GM19193 (cell line): ENCODE measurements around the gene RPLP2.

Experiments
- POLR2A ChIP-seq: IDR thresholded peaks from 4 replicates; pipeline ENCODE4 v1.6.1; 2011; ENCODE audit not compliant: insufficient read depth, insufficient read length; ENCODE audit errors: extremely low read depth

The RPLP2 gene

DNA sequence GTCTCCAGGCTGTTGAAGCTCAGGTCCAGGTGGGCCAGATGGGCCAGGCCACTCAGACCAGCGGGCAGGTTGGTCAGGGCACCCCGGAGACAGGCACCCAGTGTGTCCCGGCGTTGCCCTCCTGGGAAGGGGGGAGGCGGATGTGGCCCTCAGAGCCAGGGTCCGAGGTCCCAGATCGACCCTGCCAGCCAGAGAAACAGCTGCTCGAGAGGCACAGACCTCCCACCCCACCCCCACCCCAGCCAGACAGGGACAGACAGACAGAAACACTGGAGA lies 6.4 kb upstream of the RPLP2 start:
- no peak for TF ChIP-seq POLR2A

DNA sequence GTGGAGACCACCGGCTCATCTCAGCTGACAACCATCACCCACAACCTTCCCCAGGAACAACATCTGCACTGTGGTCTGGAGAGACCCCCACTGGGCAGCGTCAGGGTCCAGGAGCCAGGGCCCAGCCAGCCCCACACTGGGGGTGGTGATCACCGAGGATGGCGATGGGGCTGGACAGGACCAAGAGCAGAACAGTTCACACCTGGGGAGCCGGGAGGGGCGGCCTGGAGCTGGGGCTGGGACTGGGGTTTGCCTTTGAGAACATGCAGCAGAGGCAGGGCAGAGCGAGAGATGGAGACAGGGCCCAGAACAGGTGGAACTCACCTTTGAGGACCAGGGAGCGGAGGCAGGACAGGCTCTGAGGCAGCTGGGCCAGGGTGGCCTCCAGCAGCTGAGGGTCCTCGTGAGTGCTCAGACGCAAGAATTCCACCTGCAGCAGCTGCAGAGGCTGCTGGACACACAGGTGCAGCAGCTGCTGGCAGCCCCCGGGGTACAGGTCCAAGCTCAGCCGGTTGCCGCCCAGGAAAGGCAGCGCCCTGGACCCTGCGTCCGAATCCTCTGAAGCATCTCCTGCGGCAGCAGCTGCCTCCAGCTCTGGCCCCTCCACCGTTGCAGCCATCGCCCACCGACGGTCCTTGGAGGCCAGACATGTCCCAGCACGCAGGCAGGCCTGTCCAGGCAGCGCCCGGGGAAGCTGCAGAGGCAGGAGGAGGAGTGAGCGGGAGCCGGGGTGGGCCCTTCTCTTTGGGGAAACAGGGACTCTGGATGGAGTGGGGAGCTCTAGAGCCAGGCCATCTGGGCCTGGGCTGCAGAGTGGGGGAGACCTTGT lies 5.8 kb upstream of the RPLP2 start:
- TF ChIP-seq POLR2A = no peak

DNA sequence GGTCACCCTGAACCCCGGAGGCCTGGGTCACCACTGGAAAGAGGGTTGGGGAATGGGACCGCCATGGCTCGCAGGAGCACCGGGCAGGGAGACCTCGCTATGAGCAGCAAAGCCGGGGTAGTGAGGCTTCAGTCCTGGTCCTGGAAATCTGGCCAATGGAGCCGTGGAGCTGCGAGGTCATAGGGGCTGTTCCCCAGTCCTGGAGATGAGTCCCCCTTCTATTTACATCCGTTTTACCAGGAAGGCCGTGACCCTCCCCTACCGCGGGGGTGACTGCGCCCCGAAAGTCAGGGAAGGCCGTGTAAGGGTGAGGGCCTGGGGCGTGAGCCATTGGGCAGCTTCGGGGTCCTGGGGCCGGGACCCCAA lies 5.2 kb upstream of the RPLP2 start:
- TF ChIP-seq POLR2A = no peak

DNA sequence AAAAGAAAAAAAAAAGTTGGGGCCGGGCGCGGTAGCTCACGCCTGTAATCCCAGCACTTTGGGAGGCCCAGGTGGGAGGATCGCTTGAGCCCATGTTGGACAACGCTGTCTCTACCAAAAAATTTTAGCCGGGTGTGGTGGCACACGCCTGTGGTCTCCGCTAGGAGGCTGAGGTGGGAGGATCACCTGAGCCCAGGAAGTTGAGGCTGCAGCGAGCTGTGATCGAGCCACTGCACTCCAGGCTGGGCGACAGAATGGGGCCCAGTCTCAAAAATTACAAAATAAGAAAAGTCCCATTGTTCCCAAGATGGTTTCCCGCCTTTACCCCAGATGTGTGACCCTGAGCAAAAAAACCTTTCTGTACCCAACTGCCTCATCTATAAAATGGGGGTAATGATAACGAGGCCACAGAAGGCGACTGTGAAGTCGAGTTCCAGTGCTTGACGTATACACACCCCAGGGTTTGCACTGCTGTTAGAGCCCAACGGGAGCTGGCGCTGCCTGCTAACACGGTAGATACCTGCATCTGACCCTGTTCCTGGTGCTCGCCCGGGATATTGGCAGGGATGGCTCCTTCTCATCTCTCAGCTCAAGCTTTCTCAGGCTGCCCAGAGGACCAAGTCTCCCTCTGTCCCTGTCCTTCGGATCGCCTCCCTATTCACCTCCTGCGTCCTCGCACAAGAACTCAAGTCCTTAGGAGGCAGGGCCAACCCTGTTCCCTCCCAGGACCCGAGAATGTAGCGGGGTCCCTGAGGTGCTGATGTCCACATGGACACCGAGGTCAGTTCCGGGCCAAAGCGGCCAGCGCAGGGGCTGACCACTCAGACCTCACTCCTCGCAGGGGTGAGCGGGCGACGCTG lies 1.1 kb upstream of the RPLP2 start:
- TF ChIP-seq POLR2A = no peak

DNA sequence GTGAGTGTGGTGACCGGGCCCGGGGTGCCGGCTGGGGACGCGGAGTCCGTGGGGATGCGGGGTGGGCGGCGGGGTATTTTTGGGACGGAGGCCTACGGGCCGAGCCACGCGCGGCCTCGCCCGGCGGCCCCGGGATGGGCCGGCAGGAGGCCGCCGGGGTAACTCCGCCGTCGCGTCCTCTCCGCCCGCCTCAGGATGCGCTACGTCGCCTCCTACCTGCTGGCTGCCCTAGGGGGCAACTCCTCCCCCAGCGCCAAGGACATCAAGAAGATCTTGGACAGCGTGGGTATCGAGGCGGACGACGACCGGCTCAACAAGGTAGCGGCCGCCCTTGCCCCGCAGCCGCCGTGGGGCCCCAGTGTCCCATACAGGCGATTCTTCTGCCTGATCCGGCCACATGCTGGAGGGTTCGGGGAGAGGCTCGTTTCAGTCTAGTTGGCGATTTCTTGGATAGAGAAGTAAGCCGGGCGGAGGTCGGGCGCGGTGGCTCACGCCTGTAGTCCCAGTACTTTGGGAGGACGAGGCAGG lies 337 bp downstream of the RPLP2 start:
- TF ChIP-seq POLR2A = no peak

DNA sequence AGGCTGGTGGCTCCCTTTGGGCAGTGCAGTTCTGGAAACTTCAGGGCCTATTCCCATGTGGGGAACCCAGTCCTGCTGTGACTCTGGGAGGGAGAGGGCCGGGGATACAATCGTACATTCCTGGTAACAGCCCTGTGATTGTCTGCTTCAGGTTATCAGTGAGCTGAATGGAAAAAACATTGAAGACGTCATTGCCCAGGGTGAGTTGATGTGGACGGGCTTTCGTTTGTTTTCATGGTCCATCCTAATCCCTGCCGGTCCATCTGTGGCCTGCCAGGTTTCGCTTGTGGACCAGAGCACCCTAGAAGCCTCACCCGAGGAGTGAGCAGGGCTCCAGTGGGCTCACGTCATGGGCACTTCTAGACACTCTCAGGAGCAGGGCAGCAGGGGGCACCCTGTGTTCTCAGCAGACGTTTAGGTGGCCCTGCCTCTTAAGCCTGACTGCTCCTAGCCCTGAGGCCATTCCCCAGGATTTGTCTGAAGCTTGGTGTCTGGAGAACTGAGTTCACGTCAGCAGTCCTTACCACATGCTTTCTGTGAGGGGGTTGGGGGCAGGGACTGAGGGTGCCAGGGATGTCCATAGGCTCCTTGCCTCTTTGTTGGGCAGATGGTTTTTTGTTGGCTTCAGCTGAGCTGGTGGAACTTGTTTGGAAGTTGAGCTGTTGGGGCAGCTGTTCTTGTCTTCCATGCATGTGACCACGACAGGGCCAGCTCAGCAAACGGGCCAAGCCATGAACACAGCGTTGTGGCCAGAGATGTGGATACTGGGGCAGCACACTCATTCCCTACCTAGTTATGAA lies 1.9 kb downstream of the RPLP2 start:
- no peak for TF ChIP-seq POLR2A

DNA sequence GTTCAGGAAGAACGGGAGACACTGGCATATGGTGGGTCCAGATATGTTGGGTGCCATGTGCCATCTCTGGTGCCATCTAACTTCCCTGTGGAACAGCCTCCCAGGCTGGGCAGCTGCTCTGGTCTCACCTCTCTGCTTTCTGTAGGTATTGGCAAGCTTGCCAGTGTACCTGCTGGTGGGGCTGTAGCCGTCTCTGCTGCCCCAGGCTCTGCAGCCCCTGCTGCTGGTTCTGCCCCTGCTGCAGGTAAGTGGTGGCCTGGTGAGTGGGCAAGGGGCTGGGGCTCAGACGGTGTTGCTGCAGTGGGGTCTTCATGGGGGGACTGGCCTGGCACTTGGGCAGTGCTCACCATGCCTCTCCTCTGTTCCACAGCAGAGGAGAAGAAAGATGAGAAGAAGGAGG lies 2.6 kb downstream of the RPLP2 start:
- TF ChIP-seq POLR2A = no peak

DNA sequence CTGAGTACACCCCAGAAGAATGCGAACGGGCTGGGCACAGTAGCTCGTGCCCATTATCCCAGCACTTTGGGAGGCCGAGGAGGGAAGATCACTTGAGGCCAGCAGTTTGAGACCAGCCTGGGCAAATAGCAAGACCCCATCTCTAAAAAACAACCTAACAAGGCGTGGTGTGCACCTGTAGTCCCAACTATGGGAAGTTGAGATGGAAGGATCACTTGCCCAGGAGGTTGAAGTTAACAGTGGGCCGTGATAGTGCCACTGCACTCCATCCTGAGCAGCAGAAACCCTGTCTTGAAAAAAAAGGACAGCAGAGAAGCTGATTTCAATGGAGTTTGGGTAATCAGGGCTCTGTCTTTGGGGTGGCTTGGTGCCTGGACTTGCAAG lies 3.3 kb downstream of the RPLP2 start:
- no peak for TF ChIP-seq POLR2A

DNA sequence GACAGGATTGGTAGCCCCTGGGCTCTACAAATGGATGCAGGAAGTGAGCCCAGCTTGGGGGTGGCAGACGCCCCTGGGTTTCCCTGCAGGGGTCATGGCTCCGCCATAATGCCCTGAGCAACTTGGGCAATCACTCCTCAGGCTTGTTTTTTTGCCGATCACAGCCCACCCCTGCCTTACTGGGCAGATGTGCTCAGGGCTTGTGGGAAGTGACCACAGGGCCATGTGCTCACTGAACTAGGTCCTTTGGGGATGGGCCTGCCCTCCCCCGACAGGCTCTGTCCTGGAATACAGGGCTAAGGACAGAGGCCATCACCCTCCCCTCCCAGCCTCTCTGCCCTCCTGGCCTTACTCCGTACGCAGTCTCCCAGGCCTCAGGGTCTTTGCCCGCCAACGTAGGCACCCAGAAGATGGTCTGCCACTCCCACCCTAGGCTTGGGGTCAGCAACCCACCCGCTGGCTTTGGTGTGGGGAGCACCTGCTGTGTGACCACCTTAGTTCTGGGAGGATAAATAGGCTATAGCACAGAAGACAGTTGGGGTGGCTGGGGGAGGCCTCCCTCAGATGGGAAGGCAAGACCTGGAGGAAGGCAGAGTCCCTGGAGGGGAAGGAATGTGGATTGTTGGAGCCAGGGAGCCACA lies 3.8 kb downstream of the RPLP2 start:
- TF ChIP-seq POLR2A = peak; percentile 33

DNA sequence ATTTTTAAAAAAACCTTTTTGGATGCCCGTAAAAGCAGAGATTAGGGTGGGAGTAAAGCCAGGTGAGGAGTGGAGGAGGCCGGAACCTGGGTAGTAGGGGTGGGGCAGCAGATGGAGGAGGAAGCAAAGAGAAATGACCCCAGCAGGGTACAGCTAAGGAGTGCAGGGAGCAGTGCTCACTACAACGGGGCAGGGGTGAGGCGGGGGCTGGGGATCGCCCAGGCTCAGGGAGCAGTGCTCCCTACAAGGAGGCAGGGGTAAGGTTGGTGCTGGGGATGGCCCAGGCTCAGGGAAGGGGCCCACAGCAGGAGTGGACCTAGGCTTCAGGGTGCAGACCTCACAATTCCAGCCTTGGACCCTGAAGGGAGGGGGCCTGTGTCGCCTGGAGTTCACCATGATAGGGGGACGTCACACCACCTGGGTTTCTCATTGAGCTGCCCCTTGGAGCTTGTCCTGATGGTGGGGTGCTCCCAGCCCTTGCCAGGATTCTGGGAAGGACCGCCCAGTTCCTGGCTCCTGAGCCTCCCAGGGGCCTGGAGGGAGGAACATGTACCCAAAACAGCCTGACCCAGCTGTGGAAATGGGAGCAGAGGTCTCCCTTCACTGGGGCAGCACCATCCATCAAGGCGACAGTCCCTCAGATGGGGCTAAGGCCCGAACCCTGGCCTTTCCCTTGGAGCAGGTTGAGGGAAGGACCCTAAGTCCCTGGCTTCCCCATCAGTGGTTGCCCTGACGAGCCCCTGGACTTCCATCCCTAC lies 6.1 kb downstream of the RPLP2 start:
- no peak for TF ChIP-seq POLR2A

DNA sequence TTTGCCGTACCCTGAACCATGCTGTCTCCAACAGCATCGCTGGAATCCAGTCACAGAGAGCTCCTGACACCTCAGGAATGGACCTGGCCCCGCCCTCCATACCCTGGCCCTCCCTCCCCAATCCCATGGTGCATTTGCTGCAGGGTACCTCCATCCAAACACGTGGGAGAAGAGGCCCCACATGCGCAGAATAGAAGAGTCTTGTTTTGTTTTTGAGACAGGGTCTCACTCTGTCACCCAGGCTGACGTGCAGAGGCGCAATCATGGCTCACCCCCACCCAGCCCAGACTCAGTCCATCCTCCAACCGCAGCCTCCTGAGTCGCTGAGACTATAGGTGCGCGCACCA lies 6.6 kb downstream of the RPLP2 start:
- no peak for TF ChIP-seq POLR2A

DNA sequence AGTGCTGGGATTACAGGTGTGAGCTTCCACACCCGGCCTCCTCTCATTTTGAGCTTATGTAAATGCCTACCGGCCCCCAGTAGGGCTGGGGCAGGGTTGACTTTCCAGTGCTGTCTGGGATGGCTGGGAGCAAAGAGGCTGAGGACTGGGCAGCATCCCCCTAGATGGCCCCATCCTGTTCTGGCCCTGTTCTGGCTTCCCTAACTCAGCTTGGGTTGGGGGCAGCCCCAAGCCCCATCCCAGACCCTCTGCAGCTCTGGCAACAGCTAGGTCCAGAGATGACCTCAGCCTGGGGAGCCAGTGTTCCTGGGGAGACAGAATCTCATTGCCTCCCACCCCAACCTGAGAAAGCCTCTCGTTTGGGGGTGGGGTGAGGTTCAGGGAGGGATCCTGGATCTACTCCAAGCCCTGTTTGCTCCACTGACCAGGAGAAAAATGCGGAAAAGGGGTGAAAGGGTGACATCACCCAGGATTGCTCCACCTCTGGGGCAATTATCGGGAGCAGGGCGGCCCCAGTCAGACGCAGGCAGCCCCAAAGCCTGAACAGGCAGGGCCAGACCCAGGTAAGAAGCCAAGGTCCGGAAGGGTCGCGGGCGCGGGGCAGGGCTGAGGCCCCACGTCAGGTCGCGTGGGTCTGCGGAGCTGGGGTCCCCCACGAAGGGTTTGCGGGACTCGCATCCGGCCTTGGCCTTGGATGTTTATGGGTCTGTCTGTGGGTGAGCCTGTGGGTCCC lies 8.8 kb downstream of the RPLP2 start, which contains the start of gene PNPLA2:
PNPLA2 (plus strand) TSS at position 519 of the 733 bp plus-strand sequence. CDS start 805 bp downstream, outside the sequence.
- no peak for TF ChIP-seq POLR2A
